ENCODE data around the gene KLHL29.

- no peak for TF ChIP-seq POLR2A (IDR thresholded peaks at IDR 0.05)
- no peak for TF ChIP-seq CTCF (IDR thresholded peaks at IDR 0.05 in 8 of 11, conservative IDR thresholded peaks at IDR 0.05 in 3 of 11)
- TF ChIP-seq POLR2AphosphoS5 (IDR thresholded peaks at IDR 0.05) = no peak
These were observed 303.6 kb downstream of the KLHL29 start for GRCh38 chr2:23688486-23689130.
